Bronchial epithelial cell (primary cell): ENCODE measurements around the gene IRF2BPL. TPM values are rescaled to one million over a fixed set of nuclear protein-coding genes. Genes with fewer than 3 reads are reported as not detected.

Source experiments
- DNase-seq: peaks from one replicate; pipeline ENCODE4 v3.0.0-alpha.2; 2010; ENCODE audit warnings: low read depth
- FAIRE-seq: peaks from 2 replicates; lab custom pipeline; 2011; peaks lifted over from hg19 to GRCh38; lab: Jason Lieb, UNC
- H3K27me3 ChIP-seq: 2 replicates; pipeline ENCODE4 v1.5.1; 2011; ENCODE audit warnings: low read length; ENCODE audit not compliant: control insufficient read depth, insufficient read depth
- H3K36me3 ChIP-seq: 2 replicates; pipeline ENCODE4 v1.5.1; 2011; ENCODE audit warnings: low read length; ENCODE audit not compliant: control insufficient read depth, insufficient read depth
- H3K4me3 ChIP-seq: 2 replicates; pipeline ENCODE4 v1.5.1; 2011; ENCODE audit warnings: mild to moderate bottlenecking, low read depth, low read length, control low read depth
- CTCF ChIP-seq: IDR thresholded peaks from 2 replicates; pipeline ENCODE4 v1.5.1; 2011; ENCODE audit warnings: mild to moderate bottlenecking, moderate library complexity, low read length, control low read depth, inconsistent platforms; ENCODE audit not compliant: insufficient read depth, severe bottlenecking
- total RNA-seq: library from RNA; depleted of rRNA; stranded (reverse); fragments of >200 nt; gene quantifications from 2 replicates; pipeline ENCODE4 v1.2.1, GENCODE V29; 2014

IRF2BPL gene
- total RNA-seq, 1 donor from 2014 or later, result 12.1 TPM

- Histone ChIP-seq H3K36me3 (no peaks in the 10 kb centered on the region), H3K4me3 (no peak overlapping the region), H3K27me3 (no peaks in the 10 kb centered on the region)
- FAIRE-seq (no peak), DNase-seq (no peak)
- no peak for TF ChIP-seq CTCF
These were observed 36.1 kb upstream of the IRF2BPL start for GRCh38 chr14:77064521-77065178.

GRCh38 chr14:77063571-77064171 lies 35.2 kb upstream of the IRF2BPL start:
- FAIRE-seq (no peak), DNase-seq (no peak)
- no peaks in the 10 kb centered on the region for H3K36me3 ChIP-seq
- H3K4me3 ChIP-seq, result no peak overlapping the region
- no peaks in the 10 kb centered on the region for H3K27me3 ChIP-seq
- no peak for TF ChIP-seq CTCF

- Histone ChIP-seq H3K27me3 (no peaks in the 10 kb centered on the region), H3K36me3 (no peaks in the 10 kb centered on the region), H3K4me3 (no peak overlapping the region)
- DNase-seq (no peak), FAIRE-seq (peak; percentile 23)
- no peak for TF ChIP-seq CTCF
These were observed 33.8 kb upstream of the IRF2BPL start for GRCh38 chr14:77062261-77062660.

- DNase-seq, result no peak
- H3K36me3 ChIP-seq, result no peaks in the 10 kb centered on the region
- H3K4me3 ChIP-seq, result no peak overlapping the region
- no peak for FAIRE-seq
- no peak for TF ChIP-seq CTCF
- H3K27me3 ChIP-seq, result no peaks in the 10 kb centered on the region
These were observed 33.2 kb upstream of the IRF2BPL start for GRCh38 chr14:77061630-77062257.

- H3K4me3 ChIP-seq, result no peak overlapping the region
- no peak for TF ChIP-seq CTCF
- no peaks in the 10 kb centered on the region for H3K36me3 ChIP-seq
- FAIRE-seq (peak; percentile 40), DNase-seq (peak; percentile 60)
- H3K27me3 ChIP-seq, result no peaks in the 10 kb centered on the region
These were observed 30.9 kb upstream of the IRF2BPL start for GRCh38 chr14:77059276-77059915.
